ENCODE data around the gene RASGRP1.

Gene RASGRP1

DNA sequence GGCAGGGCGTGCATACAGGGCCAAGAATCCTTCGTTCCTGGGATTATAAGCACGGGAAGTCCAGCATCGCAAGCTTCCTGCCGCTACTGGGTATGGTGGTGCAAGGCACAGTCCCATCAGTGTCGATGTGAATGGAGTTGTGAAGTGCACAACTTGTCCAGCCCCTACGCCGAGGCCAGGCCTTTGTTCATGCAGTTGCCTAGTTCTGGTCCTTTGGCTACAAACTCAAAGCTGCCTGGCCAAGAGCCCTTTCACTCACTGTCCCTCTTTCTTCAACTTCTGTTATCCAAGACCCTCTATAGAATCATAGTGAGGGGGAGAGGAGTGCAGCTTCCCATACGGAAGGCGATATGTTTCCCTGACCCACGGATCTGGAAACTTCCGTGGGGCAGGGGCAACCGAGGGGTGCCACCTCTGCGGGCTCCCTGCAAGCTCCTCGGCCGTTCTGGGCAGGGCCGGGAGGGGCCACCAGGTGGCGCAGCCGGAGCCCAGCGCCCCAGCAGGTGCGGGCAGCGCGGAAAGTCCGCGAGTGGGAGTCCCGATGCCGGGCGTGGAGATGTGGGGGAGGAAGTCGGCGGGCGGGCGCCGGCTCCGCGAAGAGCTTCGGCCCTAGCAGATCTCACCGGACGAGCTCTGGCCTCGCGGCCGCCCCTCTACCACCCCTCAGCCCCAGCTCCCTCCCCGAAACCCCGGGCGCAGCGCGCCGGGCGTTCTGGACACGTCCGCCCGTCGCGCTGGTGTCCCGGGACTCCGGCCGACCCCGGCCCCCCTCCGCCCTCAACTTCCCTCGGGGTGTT is 693 bp downstream of the RASGRP1 start:
- H3K9ac ChIP-seq (ENCODE audit: low read length) = no peak overlapping the region
- peaks cover 8% of the 10 kb centered on the region for H3K4me1 ChIP-seq (ENCODE audit: control insufficient read depth, insufficient read depth, low read length)
- peak overlapping the region; percentile 69 for H3K4me3 ChIP-seq (ENCODE audit: low read length)
- H3K9me3 ChIP-seq (ENCODE audit: control insufficient read depth, low read length) = no peaks in the 10 kb centered on the region
- no peaks in the 10 kb centered on the region for H3K36me3 ChIP-seq (ENCODE audit: control insufficient read depth, insufficient read depth, low read length, severe bottlenecking)
- DNase-seq (ENCODE audit: low read depth) = peak; percentile 79
- H3K27me3 ChIP-seq (replicated peaks; ENCODE audit: control insufficient read depth, insufficient read depth, low read length) = peaks cover 45% of the 10 kb centered on the region

DNA sequence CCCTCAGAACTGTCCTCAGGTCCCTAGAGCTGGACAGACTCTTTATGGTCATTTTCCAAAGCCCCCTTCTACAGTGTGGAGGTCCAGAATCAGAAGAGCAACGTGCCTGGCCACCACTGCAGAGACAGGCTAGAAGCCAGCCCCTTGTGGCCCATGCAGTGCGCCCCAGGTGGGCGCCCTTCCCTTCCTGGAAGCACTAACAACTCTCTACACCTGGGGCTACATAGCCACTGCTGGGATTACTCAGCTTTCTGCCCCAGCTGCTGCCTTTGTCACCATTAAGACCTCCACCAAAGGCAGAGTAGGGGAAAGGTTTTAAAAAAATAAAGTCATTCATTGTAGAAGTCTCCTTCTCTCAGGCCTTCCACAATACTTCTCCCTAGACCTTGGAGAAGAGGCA is 2.3 kb downstream of the RASGRP1 start:
- Histone ChIP-seq H3K27me3 (replicated peaks; ENCODE audit: control insufficient read depth, insufficient read depth, low read length) (peaks cover 45% of the 10 kb centered on the region), H3K4me1 (ENCODE audit: control insufficient read depth, insufficient read depth, low read length) (peaks cover 13% of the 10 kb centered on the region), H3K4me3 (ENCODE audit: low read length) (no peak overlapping the region), H3K36me3 (ENCODE audit: control insufficient read depth, insufficient read depth, low read length, severe bottlenecking) (no peaks in the 10 kb centered on the region), H3K9me3 (ENCODE audit: control insufficient read depth, low read length) (no peaks in the 10 kb centered on the region), H3K9ac (ENCODE audit: low read length) (no peak overlapping the region)
- no peak for DNase-seq (ENCODE audit: low read depth)

DNA sequence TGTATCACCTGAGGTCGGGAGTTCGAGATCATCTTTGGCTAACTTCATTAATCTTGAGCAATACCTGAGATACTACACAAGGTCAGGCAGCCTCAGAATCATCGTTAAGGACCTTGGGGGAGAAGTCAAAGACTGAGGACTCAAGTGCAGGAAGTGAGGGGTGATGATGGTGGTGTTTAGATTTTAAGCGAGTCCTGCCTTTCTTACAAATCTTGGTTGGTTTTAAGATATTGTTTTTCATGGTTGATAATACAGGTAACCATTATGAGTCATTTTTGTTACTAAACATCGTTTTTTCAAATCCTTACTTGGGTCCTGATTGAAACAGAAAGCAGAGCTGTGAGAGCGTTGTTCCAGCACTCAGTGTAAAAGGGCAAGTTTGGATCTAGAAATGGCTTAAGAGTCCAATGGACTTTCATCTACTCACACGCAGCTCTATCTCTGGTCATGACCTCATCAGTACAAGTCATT is 4.1 kb downstream of the RASGRP1 start:
- Histone ChIP-seq H3K9me3 (ENCODE audit: control insufficient read depth, low read length) (no peaks in the 10 kb centered on the region), H3K4me3 (ENCODE audit: low read length) (no peak overlapping the region), H3K9ac (ENCODE audit: low read length) (no peak overlapping the region), H3K36me3 (ENCODE audit: control insufficient read depth, insufficient read depth, low read length, severe bottlenecking) (no peaks in the 10 kb centered on the region), H3K4me1 (ENCODE audit: control insufficient read depth, insufficient read depth, low read length) (peaks cover 13% of the 10 kb centered on the region), H3K27me3 (replicated peaks; ENCODE audit: control insufficient read depth, insufficient read depth, low read length) (peaks cover 34% of the 10 kb centered on the region)
- DNase-seq (ENCODE audit: low read depth) = no peak

DNA sequence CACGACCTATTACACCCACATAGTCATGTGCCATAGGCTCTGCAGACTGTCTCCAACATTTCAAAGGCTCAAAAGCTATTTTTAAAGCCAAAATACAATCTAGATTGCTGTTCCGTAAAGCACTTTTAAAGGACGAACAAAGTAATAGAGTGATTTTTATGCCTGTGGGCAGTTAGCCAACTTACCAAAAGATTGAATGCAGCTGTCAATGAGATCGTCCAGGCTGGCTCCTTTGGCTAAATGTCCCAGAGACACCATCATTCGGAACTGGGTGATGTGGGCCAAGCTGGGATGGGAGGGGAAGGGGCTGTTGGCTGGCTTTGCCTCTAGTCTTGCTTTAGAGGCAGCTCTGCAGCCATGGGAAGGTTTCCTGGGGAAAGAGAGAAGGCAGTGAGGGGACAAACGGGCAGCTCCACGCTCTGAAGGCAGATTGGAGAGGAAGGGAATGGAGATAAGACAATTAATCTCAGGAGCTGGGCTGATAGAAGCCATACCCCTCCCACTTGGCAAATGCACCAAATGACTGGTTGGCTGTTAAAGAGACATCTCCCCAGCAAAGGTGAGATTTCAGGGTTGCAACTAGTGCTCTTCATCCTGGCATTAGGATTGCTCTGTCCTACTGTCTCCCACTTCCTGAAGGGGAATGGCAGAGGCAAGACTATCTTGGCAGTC is 4.8 kb downstream of the RASGRP1 start:
- Histone ChIP-seq H3K9ac (ENCODE audit: low read length) (no peak overlapping the region), H3K27me3 (replicated peaks; ENCODE audit: control insufficient read depth, insufficient read depth, low read length) (peaks cover 27% of the 10 kb centered on the region), H3K4me1 (ENCODE audit: control insufficient read depth, insufficient read depth, low read length) (peaks cover 13% of the 10 kb centered on the region), H3K4me3 (ENCODE audit: low read length) (no peak overlapping the region), H3K36me3 (ENCODE audit: control insufficient read depth, insufficient read depth, low read length, severe bottlenecking) (no peaks in the 10 kb centered on the region), H3K9me3 (ENCODE audit: control insufficient read depth, low read length) (no peaks in the 10 kb centered on the region)
- no peak for DNase-seq (ENCODE audit: low read depth)

DNA sequence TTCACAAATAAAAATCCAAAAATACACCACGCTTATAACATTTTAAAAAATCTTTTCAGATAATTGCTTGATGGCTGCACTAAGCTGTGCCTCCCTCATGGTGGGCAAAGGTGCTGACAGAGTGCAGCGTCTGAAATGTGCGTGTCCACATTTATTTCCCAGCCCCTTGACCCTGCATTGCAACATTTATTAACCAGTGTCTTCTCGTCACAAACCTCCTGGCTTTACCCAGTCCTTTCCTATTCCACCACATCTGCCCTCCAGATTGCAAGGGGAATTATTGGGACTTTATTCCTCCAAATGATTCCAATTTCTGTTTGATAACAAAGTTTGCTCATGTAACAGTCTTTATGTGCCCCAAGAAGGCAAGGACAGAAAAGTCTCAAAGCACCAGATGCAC is 5.5 kb downstream of the RASGRP1 start:
- DNase-seq (ENCODE audit: low read depth) = no peak
- Histone ChIP-seq H3K4me1 (ENCODE audit: control insufficient read depth, insufficient read depth, low read length) (peaks cover 13% of the 10 kb centered on the region), H3K9ac (ENCODE audit: low read length) (no peak overlapping the region), H3K36me3 (ENCODE audit: control insufficient read depth, insufficient read depth, low read length, severe bottlenecking) (no peaks in the 10 kb centered on the region), H3K27me3 (replicated peaks; ENCODE audit: control insufficient read depth, insufficient read depth, low read length) (peaks cover 26% of the 10 kb centered on the region), H3K4me3 (ENCODE audit: low read length) (no peak overlapping the region), H3K9me3 (ENCODE audit: control insufficient read depth, low read length) (no peaks in the 10 kb centered on the region)

DNA sequence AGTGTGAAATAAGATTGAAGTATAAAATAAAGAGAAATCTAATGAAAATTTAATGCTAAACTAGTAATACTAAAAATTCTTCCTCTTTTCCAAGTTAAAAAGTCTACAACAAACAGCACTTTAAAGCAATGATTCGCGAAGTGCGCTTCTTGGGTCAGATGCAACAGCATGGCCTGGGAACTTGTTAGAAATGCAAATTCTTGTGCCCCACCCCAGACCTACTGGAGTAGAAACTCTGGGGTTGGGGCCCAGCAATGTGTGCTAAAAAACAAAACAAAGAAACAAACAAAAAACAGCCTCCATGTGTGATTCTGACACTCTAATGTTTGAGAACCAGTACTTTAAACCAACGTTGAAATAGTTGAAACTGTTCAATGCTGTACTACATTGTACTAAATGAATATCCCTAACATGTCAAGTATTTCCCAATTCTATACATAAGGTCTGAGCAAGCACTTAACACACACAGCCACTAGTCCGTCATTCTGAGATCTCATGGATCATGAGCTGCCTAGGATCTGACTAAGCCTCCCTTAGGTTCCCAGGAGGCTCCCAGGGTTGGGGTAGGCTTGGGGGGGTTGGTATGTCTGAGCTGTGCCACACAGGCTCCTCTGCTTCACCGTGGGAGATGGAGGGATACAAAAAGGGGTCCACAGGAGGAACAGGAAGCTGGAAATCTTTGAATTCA is 6.1 kb downstream of the RASGRP1 start:
- peaks cover 13% of the 10 kb centered on the region for H3K4me1 ChIP-seq (ENCODE audit: control insufficient read depth, insufficient read depth, low read length)
- H3K4me3 ChIP-seq (ENCODE audit: low read length) = no peak overlapping the region
- peaks cover 21% of the 10 kb centered on the region for H3K27me3 ChIP-seq (replicated peaks; ENCODE audit: control insufficient read depth, insufficient read depth, low read length)
- H3K9me3 ChIP-seq (ENCODE audit: control insufficient read depth, low read length) = no peaks in the 10 kb centered on the region
- DNase-seq (ENCODE audit: low read depth) = no peak
- no peaks in the 10 kb centered on the region for H3K36me3 ChIP-seq (ENCODE audit: control insufficient read depth, insufficient read depth, low read length, severe bottlenecking)
- no peak overlapping the region for H3K9ac ChIP-seq (ENCODE audit: low read length)

DNA sequence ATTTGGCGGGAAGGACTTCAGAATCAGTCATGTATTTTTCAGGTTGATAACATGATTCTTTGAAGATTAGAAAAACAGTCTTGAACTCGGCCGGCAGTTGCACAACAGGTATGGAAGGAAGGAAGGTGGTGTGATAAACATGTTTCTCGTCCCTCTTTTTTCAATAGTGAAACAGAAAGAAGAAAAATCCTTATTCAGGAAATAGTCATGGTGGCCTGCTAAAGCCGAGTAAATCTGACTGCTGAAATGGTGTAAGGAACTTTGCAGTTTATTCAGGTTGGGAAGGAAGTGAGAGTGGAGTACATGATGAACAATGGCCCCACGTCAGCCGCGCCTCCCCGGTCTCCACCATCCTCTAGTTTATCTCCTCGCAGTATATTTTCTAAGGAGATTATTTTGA is 6.7 kb downstream of the RASGRP1 start:
- no peaks in the 10 kb centered on the region for H3K9me3 ChIP-seq (ENCODE audit: control insufficient read depth, low read length)
- peaks cover 17% of the 10 kb centered on the region for H3K27me3 ChIP-seq (replicated peaks; ENCODE audit: control insufficient read depth, insufficient read depth, low read length)
- H3K36me3 ChIP-seq (ENCODE audit: control insufficient read depth, insufficient read depth, low read length, severe bottlenecking) = no peaks in the 10 kb centered on the region
- no peak overlapping the region for H3K4me3 ChIP-seq (ENCODE audit: low read length)
- no peak for DNase-seq (ENCODE audit: low read depth)
- no peak overlapping the region for H3K9ac ChIP-seq (ENCODE audit: low read length)
- H3K4me1 ChIP-seq (ENCODE audit: control insufficient read depth, insufficient read depth, low read length) = peaks cover 13% of the 10 kb centered on the region

DNA sequence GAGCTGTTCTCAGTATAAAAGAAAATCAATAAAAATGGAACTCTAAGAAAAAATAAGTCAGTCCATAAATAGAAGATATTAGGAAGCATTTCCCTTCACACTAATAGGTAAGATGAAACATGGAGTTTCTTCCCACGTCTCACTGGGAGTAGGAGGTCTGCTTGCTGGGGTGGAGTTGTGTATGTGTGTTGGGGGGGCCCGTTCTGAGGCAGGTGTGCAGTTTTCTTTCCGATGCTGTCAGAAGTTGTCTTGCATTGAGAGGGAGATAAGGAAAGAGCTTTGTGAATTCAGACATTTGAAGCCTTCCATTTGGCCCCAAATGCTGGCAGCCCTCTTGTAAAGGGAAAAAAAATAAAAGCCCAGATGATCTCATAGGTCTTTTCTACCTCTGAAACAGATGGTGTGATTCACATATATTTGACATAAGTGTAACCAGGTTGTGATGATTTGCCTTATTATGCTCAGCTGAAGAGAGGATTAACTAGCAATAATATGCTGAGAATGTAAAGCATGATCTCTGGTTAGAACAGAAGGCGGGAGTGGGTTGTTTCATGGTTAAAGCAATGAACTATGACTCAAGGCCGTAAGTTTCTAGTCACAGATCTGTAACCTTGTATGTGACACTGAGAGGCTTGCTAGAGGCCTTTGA is 8.8 kb downstream of the RASGRP1 start:
- H3K4me1 ChIP-seq (ENCODE audit: control insufficient read depth, insufficient read depth, low read length) = peaks cover 13% of the 10 kb centered on the region
- DNase-seq (ENCODE audit: low read depth) = peak; percentile 50
- peaks cover 3% of the 10 kb centered on the region for H3K27me3 ChIP-seq (replicated peaks; ENCODE audit: control insufficient read depth, insufficient read depth, low read length)
- H3K9ac ChIP-seq (ENCODE audit: low read length) = no peak overlapping the region
- H3K4me3 ChIP-seq (ENCODE audit: low read length) = no peak overlapping the region
- H3K9me3 ChIP-seq (ENCODE audit: control insufficient read depth, low read length) = no peaks in the 10 kb centered on the region
- no peaks in the 10 kb centered on the region for H3K36me3 ChIP-seq (ENCODE audit: control insufficient read depth, insufficient read depth, low read length, severe bottlenecking)

DNA sequence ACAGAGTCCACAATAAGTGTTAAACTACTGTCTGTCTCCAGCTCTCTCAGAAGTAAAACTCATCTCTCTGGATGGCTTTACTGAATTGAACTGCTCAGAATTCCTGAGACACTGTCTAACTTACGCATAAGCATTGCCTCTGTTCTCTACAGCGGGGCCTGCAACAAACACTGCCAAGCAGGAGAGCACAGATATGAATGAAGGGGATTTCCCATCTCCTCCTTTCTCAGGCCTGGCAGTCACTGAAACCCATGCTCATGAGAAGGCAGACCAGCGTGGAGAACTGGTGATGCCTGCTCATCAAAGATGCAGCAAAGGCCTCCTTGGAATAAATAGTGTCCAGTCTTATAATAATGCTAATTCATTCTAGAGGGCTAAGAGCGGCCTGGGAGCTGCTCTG is 10.3 kb downstream of the RASGRP1 start:
- no peak for DNase-seq (ENCODE audit: low read depth)
- Histone ChIP-seq H3K36me3 (ENCODE audit: control insufficient read depth, insufficient read depth, low read length, severe bottlenecking) (no peaks in the 10 kb centered on the region), H3K9ac (ENCODE audit: low read length) (no peak overlapping the region), H3K4me3 (ENCODE audit: low read length) (no peak overlapping the region), H3K9me3 (ENCODE audit: control insufficient read depth, low read length) (no peaks in the 10 kb centered on the region), H3K27me3 (replicated peaks; ENCODE audit: control insufficient read depth, insufficient read depth, low read length) (no peaks in the 10 kb centered on the region), H3K4me1 (ENCODE audit: control insufficient read depth, insufficient read depth, low read length) (peaks cover 9% of the 10 kb centered on the region)

DNA sequence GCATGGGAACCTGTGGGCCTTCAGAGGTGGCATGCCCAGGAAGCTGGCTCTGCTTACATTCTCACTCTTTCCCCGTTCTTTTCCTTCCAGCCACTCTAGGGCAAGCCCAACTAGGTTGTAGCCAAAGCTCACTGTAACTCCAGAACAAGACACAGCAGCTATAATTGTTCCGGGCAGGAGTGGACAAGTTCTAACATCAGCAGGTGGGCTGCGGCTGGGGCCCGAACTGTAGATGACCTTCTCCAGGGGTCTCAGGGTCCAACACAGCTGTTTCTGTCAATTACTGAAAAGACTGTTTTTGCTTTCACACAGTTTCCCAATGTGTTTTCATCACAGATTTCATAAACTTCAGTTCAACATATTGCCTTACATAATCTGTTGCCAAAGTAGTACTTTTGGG is 11.5 kb downstream of the RASGRP1 start:
- Histone ChIP-seq H3K9me3 (ENCODE audit: control insufficient read depth, low read length) (no peaks in the 10 kb centered on the region), H3K4me3 (ENCODE audit: low read length) (no peak overlapping the region), H3K27me3 (replicated peaks; ENCODE audit: control insufficient read depth, insufficient read depth, low read length) (no peaks in the 10 kb centered on the region), H3K36me3 (ENCODE audit: control insufficient read depth, insufficient read depth, low read length, severe bottlenecking) (no peaks in the 10 kb centered on the region), H3K4me1 (ENCODE audit: control insufficient read depth, insufficient read depth, low read length) (no peaks in the 10 kb centered on the region), H3K9ac (ENCODE audit: low read length) (no peak overlapping the region)
- no peak for DNase-seq (ENCODE audit: low read depth)
